Loucy (cell line): ENCODE measurements around the gene ATP8A1.

Experiments
- H2AFZ ChIP-seq: fragments of 200-600 bp; sonication (generic); 2 replicates; pipeline ENCODE4 v1.6.0; 2016; ENCODE audit warnings: antibody characterized with exemption, mild to moderate bottlenecking, low read length, moderate library complexity
- H3F3A ChIP-seq: fragments of 200-600 bp; 2 replicates; pipeline ENCODE4 v1.6.0; 2016; ENCODE audit warnings: antibody characterized with exemption, low read depth, mild to moderate bottlenecking
- H3K27me3 ChIP-seq: fragments of 200-600 bp; sonication (generic); 2 replicates; pipeline ENCODE4 v1.6.1; 2014; ENCODE audit warnings: low read length, mild to moderate bottlenecking; ENCODE audit not compliant: insufficient read depth, poor library complexity, severe bottlenecking
- H3K36me3 ChIP-seq: fragments of 200-600 bp; sonication (generic); 2 replicates; pipeline ENCODE4 v1.6.1; 2016; ENCODE audit warnings: low read length; ENCODE audit not compliant: insufficient read depth
- H3K4me1 ChIP-seq: fragments of 200-600 bp; sonication (generic); 2 replicates; pipeline ENCODE4 v1.5.1; 2014; ENCODE audit warnings: low read length, mild to moderate bottlenecking; ENCODE audit not compliant: insufficient read depth, poor library complexity, severe bottlenecking
- H3K4me2 ChIP-seq: fragments of 200-600 bp; sonication (generic); 2 replicates; pipeline ENCODE4 v1.6.0; 2014; ENCODE audit warnings: antibody characterized with exemption, low read length, low read depth, mild to moderate bottlenecking; ENCODE audit not compliant: poor library complexity, severe bottlenecking
- H3K4me3 ChIP-seq: fragments of 200-600 bp; sonication (generic); 2 replicates; pipeline ENCODE4 v1.5.1; 2014; ENCODE audit warnings: low read length, mild to moderate bottlenecking, mixed read lengths; ENCODE audit not compliant: poor library complexity, severe bottlenecking
- H3K79me2 ChIP-seq: fragments of 200-600 bp; sonication (generic); 2 replicates; pipeline ENCODE4 v1.6.1; 2014; ENCODE audit warnings: low read length; ENCODE audit not compliant: insufficient read depth
- H3K9ac ChIP-seq: fragments of 200-600 bp; sonication (generic); 2 replicates; pipeline ENCODE4 v1.6.0; 2014; ENCODE audit warnings: mild to moderate bottlenecking, low read depth, low read length, moderate library complexity; ENCODE audit not compliant: poor library complexity, severe bottlenecking
- H3K9me2 ChIP-seq: fragments of 200-600 bp; sonication (generic); replicated peaks from 2 replicates; pipeline ENCODE4 v1.6.1; 2016; ENCODE audit warnings: low read depth, low read length, mixed read lengths
- H3K9me3 ChIP-seq: fragments of 200-600 bp; sonication (generic); 2 replicates; pipeline ENCODE4 v1.6.1; 2014; ENCODE audit warnings: mild to moderate bottlenecking, antibody characterized with exemption, low read length, low read depth; ENCODE audit not compliant: insufficient read depth
- H4K20me1 ChIP-seq: fragments of 200-600 bp; sonication (generic); 2 replicates; pipeline ENCODE4 v1.6.0; 2014; ENCODE audit warnings: antibody characterized with exemption, low read length, mild to moderate bottlenecking; ENCODE audit not compliant: insufficient read depth, poor library complexity, severe bottlenecking
- CTCF ChIP-seq: fragments of 200-600 bp; sonication (generic); conservative IDR thresholded peaks from 2 replicates; pipeline ENCODE4 v1.5.1; 2014; ENCODE audit warnings: mild to moderate bottlenecking, antibody characterized with exemption, low read length
- EZH2phosphoT487 ChIP-seq: fragments of 200-600 bp; IDR thresholded peaks from 2 replicates; pipeline ENCODE4 v1.6.1; 2018; ENCODE audit warnings: antibody characterized with exemption, mild to moderate bottlenecking, moderate library complexity, borderline replicate concordance

The ATP8A1 gene

GRCh38 chr4:42603862-42604261, 53.0 kb downstream of the ATP8A1 start:
- Histone ChIP-seq H3K27me3 (no peaks in the 10 kb centered on the region), H3K4me3 (no peak overlapping the region), H3K9me3 (no peaks in the 10 kb centered on the region), H3K36me3 (no peaks in the 10 kb centered on the region; the same call in 1 of the 2 replicates), H3F3A (no peaks in the 10 kb centered on the region), H3K4me1 (no peaks in the 10 kb centered on the region), H4K20me1 (no peaks in the 10 kb centered on the region), H3K79me2 (no peaks in the 10 kb centered on the region), H2AFZ (no peak overlapping the region), H3K9me2 (no peaks in the 10 kb centered on the region), H3K9ac (no peak overlapping the region), H3K4me2 (no peak overlapping the region)
- TF ChIP-seq CTCF (no peak), EZH2phosphoT487 (no peak)

GRCh38 chr4:42600578-42600977, 56.3 kb downstream of the ATP8A1 start:
- no peaks in the 10 kb centered on the region for H3K9me2 ChIP-seq
- no peak overlapping the region for H2AFZ ChIP-seq
- no peak overlapping the region for H3K4me2 ChIP-seq
- H3K4me1 ChIP-seq = peaks cover 9% of the 10 kb centered on the region
- H3K9ac ChIP-seq = no peak overlapping the region
- no peaks in the 10 kb centered on the region for H4K20me1 ChIP-seq
- no peaks in the 10 kb centered on the region for H3F3A ChIP-seq
- no peak overlapping the region for H3K4me3 ChIP-seq
- TF ChIP-seq EZH2phosphoT487 = no peak
- TF ChIP-seq CTCF = no peak
- no peaks in the 10 kb centered on the region for H3K27me3 ChIP-seq
- no peaks in the 10 kb centered on the region; the same call in 1 of the 2 replicates for H3K36me3 ChIP-seq
- no peaks in the 10 kb centered on the region for H3K9me3 ChIP-seq
- no peaks in the 10 kb centered on the region for H3K79me2 ChIP-seq

- H3K9me2 ChIP-seq = no peaks in the 10 kb centered on the region
- H3K79me2 ChIP-seq = no peaks in the 10 kb centered on the region
- peaks cover 9% of the 10 kb centered on the region for H3K4me1 ChIP-seq
- peak overlapping the region; percentile 35 for H3K4me2 ChIP-seq
- no peaks in the 10 kb centered on the region for H3F3A ChIP-seq
- H3K36me3 ChIP-seq = no peaks in the 10 kb centered on the region
- TF ChIP-seq EZH2phosphoT487 (no peak), CTCF (no peak)
- no peaks in the 10 kb centered on the region for H3K27me3 ChIP-seq
- H3K9me3 ChIP-seq = no peaks in the 10 kb centered on the region
- H3K4me3 ChIP-seq = peak overlapping the region; percentile 36
- no peaks in the 10 kb centered on the region for H4K20me1 ChIP-seq
- H2AFZ ChIP-seq = no peak overlapping the region
- H3K9ac ChIP-seq = no peak overlapping the region
Measured at GRCh38 chr4:42596918-42597317, 60.0 kb downstream of the ATP8A1 start.
